ENCODE measurements around the gene RNF10. TPM values are rescaled to one million over a fixed set of nuclear protein-coding genes. Genes with fewer than 3 reads are reported as not detected.

RNF10 gene
- total and polyA plus RNA-seq, 2 of the 4 experiments (the other 2 are of a cell fraction), result 44.4 to 95.0 TPM

DNA sequence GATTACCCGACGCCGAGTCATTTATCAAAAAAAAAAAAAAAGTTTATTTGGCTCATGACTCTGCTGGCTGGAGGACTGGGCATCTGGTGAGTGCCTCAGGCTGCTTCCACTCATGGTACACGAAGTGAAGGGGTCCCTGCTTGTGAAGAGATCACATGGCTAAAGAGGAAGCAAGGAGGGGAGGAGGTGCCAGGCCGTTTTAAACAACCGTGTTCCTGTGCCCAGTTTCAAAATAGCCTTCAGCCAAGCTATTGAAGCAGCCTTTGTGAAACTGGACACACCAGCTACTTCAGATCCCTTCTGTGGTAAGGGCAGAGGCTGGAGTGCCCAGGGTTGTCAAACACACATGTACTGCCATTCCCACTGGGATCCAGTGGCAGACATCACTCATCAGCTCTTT is 39.4 kb downstream of the RNF10 start:
- Histone ChIP-seq H4K20me1 (ENCODE audit: insufficient read depth, low read length) (peaks cover 4% of the 10 kb centered on the region), H2AK5ac (ENCODE audit: low read depth, low read length) (no peak overlapping the region), H2BK20ac (ENCODE audit: low read depth, low read length) (no peak overlapping the region), H3K27ac (ENCODE audit: insufficient read depth, low read length) (no peak overlapping the region), H3K9ac (ENCODE audit: low read depth, low read length) (no peak overlapping the region), H3K9me3 (ENCODE audit: control insufficient read depth, insufficient read depth, low read length) (no peaks in the 10 kb centered on the region), H2BK120ac (ENCODE audit: low read depth, low read length) (no peak overlapping the region), H3K14ac (replicated peaks; ENCODE audit: low read depth, low read length) (no peak overlapping the region), H3K4ac (ENCODE audit: low read depth, low read length) (no peak overlapping the region), H2BK15ac (ENCODE audit: low read depth, low read length) (no peak overlapping the region), H3K36me3 (ENCODE audit: control insufficient read depth, insufficient read depth, low read length) (peaks cover 69% of the 10 kb centered on the region), H3K9me1 (ENCODE audit: insufficient read depth, low read length) (no peaks in the 10 kb centered on the region), H3K27me3 (ENCODE audit: control insufficient read depth, insufficient read depth, low read length) (no peaks in the 10 kb centered on the region), H3K79me1 (ENCODE audit: low read depth in 1 of 2, low read length in 2 of 2) (peaks cover 14 to 27% of the 10 kb centered on the region in 2 experiments; a peak in 3 of 4 replicates), H3K4me3 (ENCODE audit: insufficient read depth, low read depth, low read length) (no peak overlapping the region), H4K5ac (ENCODE audit: low read depth, low read length) (no peak overlapping the region), H2AFZ (replicated peaks; ENCODE audit: low read length, poor library complexity) (no peak overlapping the region), H3K4me1 (ENCODE audit: control insufficient read depth, insufficient read depth, low read length) (no peaks in the 10 kb centered on the region), H2BK5ac (ENCODE audit: low read depth, low read length, poor library complexity, severe bottlenecking) (no peak overlapping the region), H3K18ac (ENCODE audit: low read depth, low read length) (no peak overlapping the region), H3K4me2 (ENCODE audit: low read depth, low read length) (no peak overlapping the region), H2AK9ac (replicated peaks; ENCODE audit: low read depth, low read length, poor library complexity) (no peak overlapping the region), H4K8ac (ENCODE audit: low read depth in 2 of 2, low read length in 2 of 2) (no peak overlapping the region), H3K23ac (ENCODE audit: low read depth, low read length) (no peak overlapping the region), H4K91ac (ENCODE audit: insufficient read depth, low read depth, low read length) (no peak overlapping the region), H3K56ac (ENCODE audit: extremely low read depth, insufficient read depth, low read length) (no peak overlapping the region)
- CTCF ChIA-PET, result no interaction called here
- ATAC-seq (ENCODE audit: low read depth) (no peak), DNase-seq (no peak)
- dilution Hi-C loops (cut with HindIII; ENCODE audit: low sequenced_read_pairs, unreplicated experiment), result no loop called here
- intact Hi-C loops (cut with micrococcal nuclease), result no loop called here
- TF ChIP-seq, protein P1, sequence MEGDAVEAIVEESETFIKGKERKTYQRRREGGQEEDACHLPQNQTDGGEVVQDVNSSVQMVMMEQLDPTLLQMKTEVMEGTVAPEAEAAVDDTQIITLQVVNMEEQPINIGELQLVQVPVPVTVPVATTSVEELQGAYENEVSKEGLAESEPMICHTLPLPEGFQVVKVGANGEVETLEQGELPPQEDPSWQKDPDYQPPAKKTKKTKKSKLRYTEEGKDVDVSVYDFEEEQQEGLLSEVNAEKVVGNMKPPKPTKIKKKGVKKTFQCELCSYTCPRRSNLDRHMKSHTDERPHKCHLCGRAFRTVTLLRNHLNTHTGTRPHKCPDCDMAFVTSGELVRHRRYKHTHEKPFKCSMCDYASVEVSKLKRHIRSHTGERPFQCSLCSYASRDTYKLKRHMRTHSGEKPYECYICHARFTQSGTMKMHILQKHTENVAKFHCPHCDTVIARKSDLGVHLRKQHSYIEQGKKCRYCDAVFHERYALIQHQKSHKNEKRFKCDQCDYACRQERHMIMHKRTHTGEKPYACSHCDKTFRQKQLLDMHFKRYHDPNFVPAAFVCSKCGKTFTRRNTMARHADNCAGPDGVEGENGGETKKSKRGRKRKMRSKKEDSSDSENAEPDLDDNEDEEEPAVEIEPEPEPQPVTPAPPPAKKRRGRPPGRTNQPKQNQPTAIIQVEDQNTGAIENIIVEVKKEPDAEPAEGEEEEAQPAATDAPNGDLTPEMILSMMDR (conservative IDR thresholded peaks at IDR 0.05; ENCODE audit: low read depth, low read length), result no peak
- TF ChIP-seq, protein P2, sequence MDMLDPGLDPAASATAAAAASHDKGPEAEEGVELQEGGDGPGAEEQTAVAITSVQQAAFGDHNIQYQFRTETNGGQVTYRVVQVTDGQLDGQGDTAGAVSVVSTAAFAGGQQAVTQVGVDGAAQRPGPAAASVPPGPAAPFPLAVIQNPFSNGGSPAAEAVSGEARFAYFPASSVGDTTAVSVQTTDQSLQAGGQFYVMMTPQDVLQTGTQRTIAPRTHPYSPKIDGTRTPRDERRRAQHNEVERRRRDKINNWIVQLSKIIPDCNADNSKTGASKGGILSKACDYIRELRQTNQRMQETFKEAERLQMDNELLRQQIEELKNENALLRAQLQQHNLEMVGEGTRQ (IDR thresholded peaks at IDR 0.05; ENCODE audit: low read depth, low read length), result no peak
- TF ChIP-seq MAFK (IDR thresholded peaks at IDR 0.05; ENCODE audit: low read depth, low read length), result no peak
- TF ChIP-seq RCOR1 (IDR thresholded peaks at IDR 0.05; ENCODE audit: insufficient replicate concordance, low read length), result no peak
- no peak for TF ChIP-seq BHLHE40 (IDR thresholded peaks at IDR 0.05; ENCODE audit: low read depth, low read length)
- no peak for TF ChIP-seq FOS (IDR thresholded peaks at IDR 0.05; ENCODE audit: low read depth, low read length)
- no peak for TF ChIP-seq ELK1 (IDR thresholded peaks at IDR 0.05; ENCODE audit: borderline replicate concordance, low read depth, low read length)
- no peak for TF ChIP-seq RFX5 (IDR thresholded peaks at IDR 0.05; ENCODE audit: low read depth, low read length)
- TF ChIP-seq SMC3 (IDR thresholded peaks at IDR 0.05; ENCODE audit: low read depth, low read length), result no peak
- no peak for TF ChIP-seq RAD21 (IDR thresholded peaks at IDR 0.05; ENCODE audit: low read length)
- no peak for TF ChIP-seq MAZ (IDR thresholded peaks at IDR 0.05; ENCODE audit: borderline replicate concordance, low read depth, low read length)
- TF ChIP-seq NFE2L2 (IDR thresholded peaks at IDR 0.05; ENCODE audit: low read depth, low read length), result no peak
- no peak for TF ChIP-seq CEBPB (IDR thresholded peaks at IDR 0.05; ENCODE audit: low read depth, low read length)
- TF ChIP-seq POLR2A (IDR thresholded peaks at IDR 0.05; ENCODE audit: low read depth, low read length), result no peak
- TF ChIP-seq MXI1 (IDR thresholded peaks at IDR 0.05; ENCODE audit: borderline replicate concordance, low read depth, low read length), result no peak
- no peak for TF ChIP-seq CHD1 (IDR thresholded peaks at IDR 0.05; ENCODE audit: low read depth, low read length)
- in situ Hi-C loops (cut with MboI; ENCODE audit: low sequenced_read_pairs), result no loop called here
- BruUV-seq (replicated peaks), result no TSS peak
- POLR2A ChIA-PET (ENCODE audit: unreplicated experiment), result interaction anchor here (0.5 kb wide), 1 partner anchor 30 kb away, joined by 4 read pairs; no protein-coding TSS in a partner anchor
- 80% methylated on average over 1 of the region's 6 CpGs; no CpG with 5 or more reads in 1 of the 2 experiments for WGBS, 2 experiments (ENCODE audit: extremely low coverage in 2 of 2, insufficient read length in 1 of 2)

All from IMR-90 (cell line).